H1 (cell line): ENCODE results near the gene JMJD8. TPM values are rescaled to one million over a fixed set of nuclear protein-coding genes. Genes with fewer than 3 reads are reported as not detected.

Source experiments
- CTCF ChIA-PET: fragments of 300-600 bp; sonication (Branson Sonifier 250); formaldehyde crosslinking; loops from one replicate; lab custom pipeline; 2021; ENCODE audit not compliant: partially characterized antibody; lab: Charles Lee
- POLR2A ChIA-PET: fragments of 300-600 bp; sonication (Branson Sonifier 250); formaldehyde crosslinking; loops from one replicate; lab custom pipeline; 2021; ENCODE audit warnings: inconsistent platforms; ENCODE audit not compliant: partially characterized antibody; lab: Charles Lee
- DNase-seq, 2 experiments: peaks; one replicate each; pipeline versions ENCODE4 v3.0.0 to v3.0.0-alpha.2; 2010 to 2022; ENCODE audit warnings: low spot score in 2 of 2, low read depth in 1 of 2, mixed read lengths in 1 of 2
- FAIRE-seq: peaks from 2 replicates; lab custom pipeline; 2011; peaks lifted over from hg19 to GRCh38; lab: Jason Lieb, UNC
- H2AFZ ChIP-seq: 2 replicates; pipeline ENCODE4 v1.8.1; 2012; ENCODE audit warnings: low read length, inconsistent platforms
- H2AK5ac ChIP-seq: 2 replicates; pipeline ENCODE4 v1.6.1; 2013; ENCODE audit warnings: low read depth, low read length
- H2BK120ac ChIP-seq: replicated peaks from 2 replicates; pipeline ENCODE3; 2013; ENCODE audit warnings: low read depth, low read length, inconsistent platforms
- H2BK12ac ChIP-seq: 2 replicates; pipeline ENCODE4 v1.6.1; 2013; ENCODE audit warnings: low read depth, low read length
- H2BK15ac ChIP-seq: 2 replicates; pipeline ENCODE4 v1.6.1; 2013; ENCODE audit warnings: low read length
- H2BK20ac ChIP-seq: 2 replicates; pipeline ENCODE4 v1.6.1; 2013; ENCODE audit warnings: low read length
- H2BK5ac ChIP-seq: 2 replicates; pipeline ENCODE4 v1.6.1; 2013; ENCODE audit warnings: low read depth, low read length
- H3K14ac ChIP-seq: 2 replicates; pipeline ENCODE4 v1.6.1; 2013; ENCODE audit warnings: inconsistent platforms; ENCODE audit not compliant: insufficient read length
- H3K18ac ChIP-seq: 2 replicates; pipeline ENCODE4 v1.6.1; 2013; ENCODE audit warnings: low read length; ENCODE audit errors: extremely low read depth
- H3K23ac ChIP-seq: 2 replicates; pipeline ENCODE4 v1.6.1; 2013; ENCODE audit warnings: inconsistent platforms; ENCODE audit not compliant: insufficient read length
- H3K23me2 ChIP-seq: 2 replicates; pipeline ENCODE4 v1.6.1; 2013; ENCODE audit warnings: low read depth, low read length
- H3K27ac ChIP-seq: 2 replicates; pipeline ENCODE4 v1.6.1; 2011; ENCODE audit warnings: low read depth, low read length, inconsistent platforms
- H3K27me3 ChIP-seq, 4 experiments: replicated peaks in 1 of 4; 1 replicate in 1 of 4; 2 replicates in 3 of 4; pipeline versions ENCODE4 v1.6.1 to v1.8.1; 2011 to 2013; ENCODE audit warnings: low read length in 3 of 4, mild to moderate bottlenecking in 3 of 4, inconsistent platforms in 2 of 4, mixed read lengths in 2 of 4, moderate library complexity in 1 of 4; ENCODE audit not compliant: control insufficient read depth in 3 of 4, insufficient read depth in 3 of 4; ENCODE audit errors: extremely low read depth in 1 of 4
- H3K36me3 ChIP-seq, 4 experiments: 2 replicates each; pipeline versions ENCODE4 v1.6.1 to v1.8.1; 2011 to 2013; ENCODE audit warnings: mild to moderate bottlenecking in 4 of 4, low read length in 3 of 4, moderate library complexity in 2 of 4, control low read depth in 1 of 4, inconsistent platforms in 1 of 4; ENCODE audit not compliant: insufficient read depth in 4 of 4, control insufficient read depth in 2 of 4
- H3K4ac ChIP-seq: replicated peaks from 2 replicates; pipeline ENCODE3; 2013; ENCODE audit warnings: low read length, low read depth, mixed read lengths, inconsistent platforms; ENCODE audit not compliant: insufficient read length
- H3K4me1 ChIP-seq, 4 experiments: replicated peaks in 1 of 4; 1 replicate in 1 of 4; 2 replicates in 3 of 4; pipeline versions ENCODE4 v1.6.1 to v1.8.1; 2011 to 2013; ENCODE audit warnings: low read length in 3 of 4, inconsistent platforms in 2 of 4, mixed read lengths in 1 of 4; ENCODE audit not compliant: insufficient read depth in 4 of 4, control insufficient read depth in 3 of 4
- H3K4me2 ChIP-seq, 2 experiments: 2 replicates each; pipeline versions ENCODE4 v1.6.1 to v1.8.1; 2011 to 2013; ENCODE audit warnings: low read depth in 2 of 2, low read length in 2 of 2, control low read depth in 1 of 2, inconsistent platforms in 1 of 2, mild to moderate bottlenecking in 1 of 2; ENCODE audit not compliant: insufficient read depth in 1 of 2
- H3K4me3 ChIP-seq, 4 experiments: fragments of 200-600, 300-600 bp in 1 of 4; sonication (generic), shearing (Covaris generic), sonication (Bioruptor Twin) in 1 of 4; 2 replicates each; pipeline versions ENCODE4 v1.5.1 to v1.8.1; 2011 to 2016; ENCODE audit warnings: low read length in 4 of 4, low read depth in 3 of 4, control low read depth in 2 of 4, inconsistent platforms in 2 of 4, mild to moderate bottlenecking in 2 of 4, mixed read lengths in 1 of 4, moderate library complexity in 1 of 4; ENCODE audit not compliant: insufficient read depth in 2 of 4; ENCODE audit errors: extremely low read depth in 1 of 4
- H3K56ac ChIP-seq: replicated peaks from 2 replicates; pipeline ENCODE3; 2013; ENCODE audit warnings: low read depth, mild to moderate bottlenecking, mixed read lengths, low read length, inconsistent platforms; ENCODE audit not compliant: insufficient read length
- H3K79me1 ChIP-seq: 2 replicates; pipeline ENCODE4 v1.6.1; 2013; ENCODE audit warnings: low read depth, low read length, control low read depth
- H3K79me2 ChIP-seq, 2 experiments: 2 replicates each; pipeline versions ENCODE4 v1.6.1 to v1.8.1; 2012 to 2013; ENCODE audit warnings: low read length in 2 of 2, mild to moderate bottlenecking in 2 of 2, inconsistent platforms in 1 of 2; ENCODE audit not compliant: insufficient read depth in 2 of 2, control insufficient read depth in 1 of 2
- H3K9ac ChIP-seq, 4 experiments: replicated peaks in 1 of 4; 1 replicate in 1 of 4; 2 replicates in 3 of 4; pipeline versions ENCODE4 v1.6.1 to v1.8.1; 2011 to 2013; ENCODE audit warnings: low read depth in 3 of 4, low read length in 3 of 4, control low read depth in 2 of 4, mild to moderate bottlenecking in 2 of 4, moderate library complexity in 2 of 4, inconsistent platforms in 1 of 4; ENCODE audit errors: extremely low read depth in 1 of 4
- H3K9me3 ChIP-seq, 2 experiments: 2 replicates each; pipeline versions ENCODE4 v1.6.1 to v1.8.1; 2012 to 2013; ENCODE audit warnings: mild to moderate bottlenecking in 2 of 2, moderate library complexity in 2 of 2, control low read depth in 1 of 2, inconsistent platforms in 1 of 2, low read depth in 1 of 2, low read length in 1 of 2, mixed read lengths in 1 of 2; ENCODE audit not compliant: insufficient read depth in 2 of 2
- H4K20me1 ChIP-seq, 2 experiments: replicated peaks in 1 of 2; 2 replicates each; pipeline versions ENCODE3 to v1.8.1; 2011 to 2013; ENCODE audit warnings: inconsistent platforms in 2 of 2, low read length in 2 of 2, mild to moderate bottlenecking in 1 of 2; ENCODE audit not compliant: insufficient read depth in 2 of 2, control insufficient read depth in 1 of 2
- H4K5ac ChIP-seq: 2 replicates; pipeline ENCODE4 v1.6.1; 2013; ENCODE audit warnings: low read length, low read depth, mixed read lengths, inconsistent platforms; ENCODE audit not compliant: insufficient read length
- H4K8ac ChIP-seq: 2 replicates; pipeline ENCODE4 v1.8.0; 2013; ENCODE audit warnings: mild to moderate bottlenecking, moderate library complexity, low read length, inconsistent platforms; ENCODE audit not compliant: insufficient read depth; ENCODE audit errors: extremely low read depth
- H4K91ac ChIP-seq: replicated peaks from 2 replicates; pipeline ENCODE3; 2013; ENCODE audit warnings: low read length, mixed read lengths, inconsistent platforms; ENCODE audit not compliant: insufficient read length
- ATF3 ChIP-seq: IDR thresholded peaks from 2 replicates; pipeline ENCODE4 v1.6.1; 2011; ENCODE audit warnings: low read depth, mild to moderate bottlenecking, low read length; ENCODE audit not compliant: insufficient read depth
- BCL11A ChIP-seq, 2 experiments: IDR thresholded peaks; one replicate each; pipeline ENCODE4 v1.6.1; 2011; ENCODE audit warnings: low read depth in 2 of 2, low read length in 2 of 2, mild to moderate bottlenecking in 2 of 2
- CREB1 ChIP-seq: IDR thresholded peaks from 2 replicates; pipeline ENCODE4 v1.6.1; 2012; ENCODE audit warnings: inconsistent platforms
- EGR1 ChIP-seq: IDR thresholded peaks from 2 replicates; pipeline ENCODE4 v1.6.1; 2011; ENCODE audit warnings: low read depth, low read length, borderline replicate concordance
- GABPA ChIP-seq: IDR thresholded peaks from 2 replicates; pipeline ENCODE4 v1.6.1; 2011; ENCODE audit warnings: mild to moderate bottlenecking, low read length, moderate library complexity, borderline replicate concordance; ENCODE audit not compliant: insufficient read depth
- NANOG ChIP-seq: IDR thresholded peaks from 2 replicates; pipeline ENCODE4 v1.6.1; 2011; ENCODE audit warnings: low read length, low read depth, mild to moderate bottlenecking, inconsistent platforms; ENCODE audit not compliant: insufficient read depth, poor library complexity, severe bottlenecking
- NRF1 ChIP-seq: IDR thresholded peaks from 2 replicates; pipeline ENCODE4 v1.6.1; 2011; ENCODE audit warnings: mild to moderate bottlenecking, low read depth, low read length, improper control_type of control experiment
- SP1 ChIP-seq: IDR thresholded peaks from 2 replicates; pipeline ENCODE4 v1.6.1; 2011; ENCODE audit warnings: low read depth, low read length
- SP2 ChIP-seq: IDR thresholded peaks from 2 replicates; pipeline ENCODE4 v1.6.1; 2012; ENCODE audit warnings: mild to moderate bottlenecking, low read length, inconsistent platforms
- USF2 ChIP-seq: IDR thresholded peaks from 2 replicates; pipeline ENCODE4 v1.6.1; 2011; ENCODE audit warnings: low read length, improper control_type of control experiment
- WGBS, 2 experiments: shearing (Covaris generic) in 1 of 2; methylation state at CpG; one replicate each; pipeline versions ENCODE4 v1.1.6 to v1.1.7; 2013 to 2015; ENCODE audit warnings: low lambda C conversion rate in 2 of 2, mixed read lengths in 2 of 2, inconsistent platforms in 1 of 2, low coverage in 1 of 2, missing lambda C conversion rate in 1 of 2; ENCODE audit not compliant: insufficient replicate concordance in 2 of 2, insufficient coverage in 1 of 2, insufficient read length in 1 of 2; ENCODE audit errors: extremely low coverage in 1 of 2, missing lambda C conversion rate in 1 of 2; 5-methylcytosine and 5-hydroxymethylcytosine counted together
- polyA plus RNA-seq, 7 experiments: library from polyadenylated mRNA; depleted of rRNA in 3 of 7; stranded (reverse) in 5 of 7; unstranded in 2 of 7; fragments of >200 nt in 5 of 7; fragments of 200-250 nt in 2 of 7; gene quantifications; 1 replicate in 5 of 7; 2 replicates in 1 of 7; 4 replicates in 1 of 7; pipeline versions ENCODE4 v1.2.1 to v1.2.3, GENCODE V29; 2011 to 2013; ENCODE audit warnings: missing spikeins in 2 of 7, mixed read lengths in 2 of 7
- total RNA-seq: library from RNA; stranded (reverse); fragmentation: NEBNext Ultra II Directional; extraction: Animal tissue kit (Norgen Biotek cat#: 25700); gene quantifications from 2 replicates; pipeline ENCODE4 v1.2.1, GENCODE V29; 2021

Gene JMJD8
- total and polyA plus RNA-seq, 2 of the 8 experiments (the other 6 are each of a cell fraction or from before 2014, with no cell fraction given), result 46.4 to 87.4 TPM

DNA sequence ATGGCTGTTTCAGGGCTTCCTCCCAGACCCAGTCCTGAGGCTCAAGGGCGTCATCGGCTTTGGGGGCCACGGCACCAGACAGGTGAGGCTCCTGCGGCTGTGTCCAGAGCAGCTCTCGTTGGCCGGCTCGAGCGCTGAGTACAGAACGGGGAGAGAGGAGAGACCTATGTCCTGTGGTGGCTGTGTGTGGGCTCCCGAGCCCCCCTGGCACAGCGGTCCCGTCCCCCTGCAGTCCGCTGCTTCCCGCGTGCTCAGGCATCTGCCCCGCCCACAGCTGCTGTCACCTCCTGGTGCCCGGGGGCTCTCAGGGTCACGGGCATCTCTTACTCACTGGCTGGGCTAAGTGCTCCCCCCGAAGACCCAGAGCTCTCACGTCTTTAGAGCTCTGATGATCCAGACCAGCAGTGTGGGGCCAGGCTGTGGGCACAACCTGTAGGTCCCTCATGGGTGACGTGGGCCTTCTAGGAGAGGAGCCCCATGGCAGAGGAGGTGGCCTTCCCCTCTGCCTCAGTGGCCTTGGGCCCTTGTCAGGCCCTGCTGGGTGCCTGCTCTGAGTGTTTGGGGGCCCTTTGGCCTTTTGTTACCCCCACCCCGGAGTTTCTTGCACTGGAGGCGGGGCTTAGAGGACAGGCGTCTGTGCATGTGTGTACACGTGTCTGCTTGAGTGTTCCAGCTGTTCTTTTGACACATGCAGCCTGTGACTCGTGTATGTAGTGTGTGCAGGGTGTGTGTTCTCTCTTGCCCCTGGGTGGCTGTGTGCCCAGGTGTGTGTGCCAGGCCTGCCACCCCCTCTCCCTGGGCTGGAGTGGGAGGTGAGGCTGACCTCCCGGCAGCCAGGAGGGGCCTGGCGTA lies 31.5 kb downstream of the JMJD8 start:
- H3K4ac ChIP-seq, result no peak overlapping the region
- H2BK120ac ChIP-seq, result no peak overlapping the region
- no peak overlapping the region for H3K18ac ChIP-seq
- FAIRE-seq (no peak), DNase-seq (no peak)
- ChIA-PET POLR2A (interaction anchor here (0.7 to 1.9 kb wide), 5 partner anchors 10 to 78 kb away, joined by 3 to 4 read pairs (median 3); partner anchors contain the start of genes METTL26 and RHOT2), CTCF (interaction anchor here (1.0 to 7.9 kb wide), 5 partner anchors 8 to 52 kb away, joined by 3 to 104 read pairs (median 3); partner anchors contain the start of gene RHOT2)
- no peak overlapping the region for H2AFZ ChIP-seq
- WGBS, 2 experiments, result 90% methylated on average over 18 of the region's 28 CpGs; no CpG with 5 or more reads in 1 of the 2 experiments
- no peak overlapping the region for H2AK5ac ChIP-seq
- no peak overlapping the region for H3K23ac ChIP-seq
- peaks cover 0 to 4% (median under 1%) of the 10 kb centered on the region in 4 experiments; a peak in 4 of 7 replicates for H3K4me1 ChIP-seq
- peaks cover 0 to 35% (median 1%) of the 10 kb centered on the region in 4 experiments; a peak in 1 of 8 replicates for H3K36me3 ChIP-seq
- no peak overlapping the region for H3K56ac ChIP-seq
- no peak overlapping the region for H3K14ac ChIP-seq
- no peak overlapping the region for H3K4me3 ChIP-seq
- H2BK15ac ChIP-seq, result no peak overlapping the region
- H3K27me3 ChIP-seq, result no peaks in the 10 kb centered on the region
- H4K91ac ChIP-seq, result no peak overlapping the region
- H3K27ac ChIP-seq, result no peak overlapping the region
- H2BK20ac ChIP-seq, result no peak overlapping the region
- no peaks in the 10 kb centered on the region for H3K79me2 ChIP-seq
- no peaks in the 10 kb centered on the region for H3K79me1 ChIP-seq
- H4K8ac ChIP-seq, result no peak overlapping the region; the same call in 1 of the 2 replicates
- no peak overlapping the region for H4K5ac ChIP-seq
- H3K4me2 ChIP-seq, result no peak overlapping the region
- H3K23me2 ChIP-seq, result peaks cover 7% of the 10 kb centered on the region
- H2BK5ac ChIP-seq, result no peak overlapping the region
- no peak overlapping the region for H3K9ac ChIP-seq
- H4K20me1 ChIP-seq, result peaks cover 0 to 2% of the 10 kb centered on the region in 2 experiments
- no peaks in the 10 kb centered on the region for H3K9me3 ChIP-seq
- no peak overlapping the region for H2BK12ac ChIP-seq
- TF ChIP-seq GABPA (no peak), NANOG (no peak), USF2 (no peak), SP2 (no peak), BCL11A (IDR thresholded peaks at IDR 0.05; ENCODE audit: low read depth in 2 of 2, low read length in 2 of 2) (no peak), ATF3 (no peak), SP1 (no peak), NRF1 (no peak), CREB1 (no peak), EGR1 (no peak)
